GM06990 (cell line): ENCODE measurements around the gene OIT3.

Experiments used
- DNase-seq: peaks from one replicate; pipeline ENCODE4 v3.0.0-alpha.2; 2011; ENCODE audit not compliant: insufficient read length; ENCODE audit errors: extremely low read depth
- H3K27me3 ChIP-seq: replicated peaks from 2 replicates; pipeline ENCODE4 v1.6.0; 2011; ENCODE audit warnings: low read length; ENCODE audit not compliant: control insufficient read depth, insufficient read depth
- H3K36me3 ChIP-seq: 2 replicates; pipeline ENCODE4 v1.5.1; 2011; ENCODE audit warnings: low read length; ENCODE audit not compliant: control insufficient read depth, insufficient read depth
- H3K4me3 ChIP-seq: replicated peaks from 2 replicates; pipeline ENCODE4 v1.5.1; 2011; ENCODE audit warnings: low read depth, mild to moderate bottlenecking, control low read depth, low read length
- TF ChIP-seq, protein P1 (sequence below): IDR thresholded peaks from 2 replicates; pipeline ENCODE4 v1.5.1; 2011; ENCODE audit warnings: low read length, control low read depth, mild to moderate bottlenecking, inconsistent platforms; ENCODE audit not compliant: insufficient read depth, poor library complexity, severe bottlenecking

OIT3 gene

DNA sequence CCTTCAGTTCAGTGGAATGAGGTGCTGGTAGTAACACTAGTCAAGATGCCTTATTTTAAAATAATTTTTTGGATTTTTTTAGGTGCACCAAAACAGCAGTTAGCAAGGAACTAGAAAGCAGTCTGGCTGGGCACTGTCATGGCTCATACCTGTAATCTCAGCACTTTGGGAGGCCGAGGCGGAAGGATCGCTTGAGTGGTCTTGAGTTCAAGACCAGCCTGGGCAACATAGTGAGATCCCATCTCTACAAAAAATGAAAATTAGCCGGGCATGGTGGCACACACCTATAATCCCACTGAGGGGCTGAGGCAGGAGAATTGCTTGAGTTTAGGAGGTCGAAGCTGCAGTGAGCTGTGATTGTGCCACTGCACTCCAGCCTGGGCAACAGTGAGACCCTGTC is 35.3 kb downstream of the OIT3 start:
- Histone ChIP-seq H3K27me3 (no peaks in the 10 kb centered on the region), H3K4me3 (no peak overlapping the region), H3K36me3 (no peaks in the 10 kb centered on the region)

GRCh38 chr10:72930276-72930675 is 36.7 kb downstream of the OIT3 start:
- no peaks in the 10 kb centered on the region for H3K36me3 ChIP-seq
- DNase-seq = no peak
- TF ChIP-seq, protein P1, sequence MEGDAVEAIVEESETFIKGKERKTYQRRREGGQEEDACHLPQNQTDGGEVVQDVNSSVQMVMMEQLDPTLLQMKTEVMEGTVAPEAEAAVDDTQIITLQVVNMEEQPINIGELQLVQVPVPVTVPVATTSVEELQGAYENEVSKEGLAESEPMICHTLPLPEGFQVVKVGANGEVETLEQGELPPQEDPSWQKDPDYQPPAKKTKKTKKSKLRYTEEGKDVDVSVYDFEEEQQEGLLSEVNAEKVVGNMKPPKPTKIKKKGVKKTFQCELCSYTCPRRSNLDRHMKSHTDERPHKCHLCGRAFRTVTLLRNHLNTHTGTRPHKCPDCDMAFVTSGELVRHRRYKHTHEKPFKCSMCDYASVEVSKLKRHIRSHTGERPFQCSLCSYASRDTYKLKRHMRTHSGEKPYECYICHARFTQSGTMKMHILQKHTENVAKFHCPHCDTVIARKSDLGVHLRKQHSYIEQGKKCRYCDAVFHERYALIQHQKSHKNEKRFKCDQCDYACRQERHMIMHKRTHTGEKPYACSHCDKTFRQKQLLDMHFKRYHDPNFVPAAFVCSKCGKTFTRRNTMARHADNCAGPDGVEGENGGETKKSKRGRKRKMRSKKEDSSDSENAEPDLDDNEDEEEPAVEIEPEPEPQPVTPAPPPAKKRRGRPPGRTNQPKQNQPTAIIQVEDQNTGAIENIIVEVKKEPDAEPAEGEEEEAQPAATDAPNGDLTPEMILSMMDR = no peak

More for the DNA sequence above, 35.3 kb downstream of the OIT3 start:
- TF ChIP-seq, protein P1 = no peak
- DNase-seq = no peak

DNA sequence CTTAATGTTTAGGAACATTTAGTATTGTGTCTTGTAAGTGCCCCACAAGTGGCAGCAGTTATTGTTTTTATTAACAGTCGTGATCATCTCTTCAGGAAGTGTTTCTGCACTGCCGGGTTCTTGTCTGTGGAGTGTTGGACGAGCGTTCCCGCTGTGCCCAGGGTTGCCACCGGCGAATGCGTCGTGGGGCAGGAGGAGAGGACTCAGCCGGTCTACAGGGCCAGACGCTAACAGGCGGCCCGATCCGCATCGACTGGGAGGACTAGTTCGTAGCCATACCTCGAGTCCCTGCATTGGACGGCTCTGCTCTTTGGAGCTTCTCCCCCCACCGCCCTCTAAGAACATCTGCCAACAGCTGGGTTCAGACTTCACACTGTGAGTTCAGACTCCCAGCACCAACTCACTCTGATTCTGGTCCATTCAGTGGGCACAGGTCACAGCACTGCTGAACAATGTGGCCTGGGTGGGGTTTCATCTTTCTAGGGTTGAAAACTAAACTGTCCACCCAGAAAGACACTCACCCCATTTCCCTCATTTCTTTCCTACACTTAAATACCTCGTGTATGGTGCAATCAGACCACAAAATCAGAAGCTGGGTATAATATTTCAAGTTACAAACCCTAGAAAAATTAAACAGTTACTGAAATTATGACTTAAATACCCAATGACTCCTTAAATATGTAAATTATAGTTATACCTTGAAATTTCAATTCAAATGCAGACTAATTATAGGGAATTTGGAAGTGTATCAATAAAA is 38.9 kb downstream of the OIT3 start:
- no peak for DNase-seq
- Histone ChIP-seq H3K36me3 (no peaks in the 10 kb centered on the region), H3K27me3 (no peaks in the 10 kb centered on the region), H3K4me3 (no peak overlapping the region)
- TF ChIP-seq, protein P1 = no peak

More at GRCh38 chr10:72930276-72930675, 36.7 kb downstream of the OIT3 start:
- H3K4me3 ChIP-seq = no peak overlapping the region
- H3K27me3 ChIP-seq = no peaks in the 10 kb centered on the region

GRCh38 chr10:72935361-72935760 is 41.8 kb downstream of the OIT3 start:
- DNase-seq = no peak
- TF ChIP-seq, protein P1 = no peak
- Histone ChIP-seq H3K36me3 (no peaks in the 10 kb centered on the region), H3K4me3 (no peak overlapping the region), H3K27me3 (no peaks in the 10 kb centered on the region)

GRCh38 chr10:72943498-72944234 is 50.1 kb downstream of the OIT3 start:
- Histone ChIP-seq H3K27me3 (no peaks in the 10 kb centered on the region), H3K36me3 (no peaks in the 10 kb centered on the region), H3K4me3 (no peak overlapping the region)
- DNase-seq = no peak
- TF ChIP-seq, protein P1 = no peak
